ENCODE measurements around the gene POU3F3. TPM values are rescaled to one million over a fixed set of nuclear protein-coding genes. Genes with fewer than 3 reads are reported as not detected.

The POU3F3 gene
- total RNA-seq, 1 experiment from 2014 or later, result not detected

DNA sequence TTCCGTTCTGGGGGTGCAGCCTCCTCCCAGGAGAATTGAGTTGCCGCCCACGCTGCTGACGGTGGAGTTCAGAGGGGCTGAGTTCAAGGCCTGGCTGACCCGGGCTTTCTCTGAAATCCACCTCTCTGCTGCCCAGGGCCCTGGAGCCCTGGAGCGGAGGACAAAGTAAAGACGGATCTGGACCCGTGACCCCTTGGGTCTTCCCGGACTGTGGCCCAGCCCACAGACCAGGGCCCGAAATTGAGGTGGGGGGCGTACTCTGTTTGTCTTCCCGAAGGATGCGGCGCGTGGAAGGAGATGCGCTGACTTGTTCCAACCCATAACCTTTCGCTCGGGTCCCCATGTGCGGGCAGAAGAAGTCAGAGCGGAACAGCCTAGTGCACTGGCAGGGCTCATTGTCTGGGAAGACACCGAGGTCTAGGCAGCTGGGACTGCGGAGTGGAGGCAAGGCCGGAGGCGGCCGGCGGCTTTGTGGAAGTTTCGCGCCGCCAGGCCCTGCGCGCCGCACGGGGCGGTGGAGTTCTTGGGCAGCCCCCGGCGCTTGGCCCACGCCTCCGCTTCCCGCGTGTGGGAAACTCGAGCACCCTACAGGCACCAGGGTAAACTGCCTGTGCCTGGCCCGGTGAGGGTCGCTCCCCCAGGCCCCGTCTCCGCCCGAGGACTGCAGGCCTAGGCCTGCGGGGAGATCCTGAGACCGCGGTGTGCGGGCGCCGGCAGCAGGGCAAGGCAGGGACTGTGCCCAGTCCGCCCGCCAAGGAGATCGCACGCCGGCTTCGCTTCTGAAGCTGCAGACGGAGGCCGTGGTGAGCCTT, 9.8 kb downstream of the POU3F3 start:
- ChIA-PET POLR2A (no interaction called here), CTCF (no interaction called here), RAD21 (ENCODE audit: low non-redundant PET in 1 of 2, low total read pairs in 2 of 2, uncharacterized antibody in 2 of 2, unreplicated experiment in 2 of 2) (no interaction called here)
- Histone ChIP-seq H2AFZ (ENCODE audit: low read depth, low read length, poor library complexity, severe bottlenecking) (no peak overlapping the region), H3K79me2 (ENCODE audit: insufficient read depth, low read length) (no peaks in the 10 kb centered on the region), H3K27me3 (ENCODE audit: insufficient read depth, low read length) (no peaks in the 10 kb centered on the region), H3K36me3 (ENCODE audit: control insufficient read depth in 1 of 2, insufficient read depth in 2 of 2, low read length in 2 of 2) (no peaks in the 10 kb centered on the region), H3K9me2 (ENCODE audit: insufficient read depth) (no peaks in the 10 kb centered on the region), H3K4me2 (ENCODE audit: low read length) (no peak overlapping the region), H3K9ac (ENCODE audit: low read length) (no peak overlapping the region), H3K4me1 (ENCODE audit: control insufficient read depth in 1 of 2, insufficient read depth in 2 of 2, low read length in 2 of 2) (no peaks in the 10 kb centered on the region), H3K27ac (ENCODE audit: low read depth, low read length) (no peak overlapping the region), H4K20me1 (ENCODE audit: insufficient read depth) (no peaks in the 10 kb centered on the region; the same call in 1 of the 2 replicates), H3K4me3 (replicated peaks in 1 of 2; ENCODE audit: low read depth in 1 of 2, low read length in 2 of 2) (no peak overlapping the region), H3K9me3 (ENCODE audit: control insufficient read depth in 1 of 2, insufficient read depth in 1 of 2, low read depth in 1 of 2, low read length in 2 of 2) (no peaks in the 10 kb centered on the region)
- DNase-seq (ENCODE audit: low read depth, low spot score), result no peak
- TF ChIP-seq POLR2A (IDR thresholded peaks at IDR 0.05; ENCODE audit: borderline replicate concordance, extremely low read depth, insufficient read depth, insufficient read length), result no peak
- TF ChIP-seq SRF (IDR thresholded peaks at IDR 0.05; ENCODE audit: low read depth), result no peak
- TF ChIP-seq ZNF274 (IDR thresholded peaks at IDR 0.05; ENCODE audit: low read depth, low read length), result no peak
- TF ChIP-seq, protein P1, sequence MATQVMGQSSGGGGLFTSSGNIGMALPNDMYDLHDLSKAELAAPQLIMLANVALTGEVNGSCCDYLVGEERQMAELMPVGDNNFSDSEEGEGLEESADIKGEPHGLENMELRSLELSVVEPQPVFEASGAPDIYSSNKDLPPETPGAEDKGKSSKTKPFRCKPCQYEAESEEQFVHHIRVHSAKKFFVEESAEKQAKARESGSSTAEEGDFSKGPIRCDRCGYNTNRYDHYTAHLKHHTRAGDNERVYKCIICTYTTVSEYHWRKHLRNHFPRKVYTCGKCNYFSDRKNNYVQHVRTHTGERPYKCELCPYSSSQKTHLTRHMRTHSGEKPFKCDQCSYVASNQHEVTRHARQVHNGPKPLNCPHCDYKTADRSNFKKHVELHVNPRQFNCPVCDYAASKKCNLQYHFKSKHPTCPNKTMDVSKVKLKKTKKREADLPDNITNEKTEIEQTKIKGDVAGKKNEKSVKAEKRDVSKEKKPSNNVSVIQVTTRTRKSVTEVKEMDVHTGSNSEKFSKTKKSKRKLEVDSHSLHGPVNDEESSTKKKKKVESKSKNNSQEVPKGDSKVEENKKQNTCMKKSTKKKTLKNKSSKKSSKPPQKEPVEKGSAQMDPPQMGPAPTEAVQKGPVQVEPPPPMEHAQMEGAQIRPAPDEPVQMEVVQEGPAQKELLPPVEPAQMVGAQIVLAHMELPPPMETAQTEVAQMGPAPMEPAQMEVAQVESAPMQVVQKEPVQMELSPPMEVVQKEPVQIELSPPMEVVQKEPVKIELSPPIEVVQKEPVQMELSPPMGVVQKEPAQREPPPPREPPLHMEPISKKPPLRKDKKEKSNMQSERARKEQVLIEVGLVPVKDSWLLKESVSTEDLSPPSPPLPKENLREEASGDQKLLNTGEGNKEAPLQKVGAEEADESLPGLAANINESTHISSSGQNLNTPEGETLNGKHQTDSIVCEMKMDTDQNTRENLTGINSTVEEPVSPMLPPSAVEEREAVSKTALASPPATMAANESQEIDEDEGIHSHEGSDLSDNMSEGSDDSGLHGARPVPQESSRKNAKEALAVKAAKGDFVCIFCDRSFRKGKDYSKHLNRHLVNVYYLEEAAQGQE (IDR thresholded peaks at IDR 0.05; ENCODE audit: low read depth), result no peak
- TF ChIP-seq, protein P2, sequence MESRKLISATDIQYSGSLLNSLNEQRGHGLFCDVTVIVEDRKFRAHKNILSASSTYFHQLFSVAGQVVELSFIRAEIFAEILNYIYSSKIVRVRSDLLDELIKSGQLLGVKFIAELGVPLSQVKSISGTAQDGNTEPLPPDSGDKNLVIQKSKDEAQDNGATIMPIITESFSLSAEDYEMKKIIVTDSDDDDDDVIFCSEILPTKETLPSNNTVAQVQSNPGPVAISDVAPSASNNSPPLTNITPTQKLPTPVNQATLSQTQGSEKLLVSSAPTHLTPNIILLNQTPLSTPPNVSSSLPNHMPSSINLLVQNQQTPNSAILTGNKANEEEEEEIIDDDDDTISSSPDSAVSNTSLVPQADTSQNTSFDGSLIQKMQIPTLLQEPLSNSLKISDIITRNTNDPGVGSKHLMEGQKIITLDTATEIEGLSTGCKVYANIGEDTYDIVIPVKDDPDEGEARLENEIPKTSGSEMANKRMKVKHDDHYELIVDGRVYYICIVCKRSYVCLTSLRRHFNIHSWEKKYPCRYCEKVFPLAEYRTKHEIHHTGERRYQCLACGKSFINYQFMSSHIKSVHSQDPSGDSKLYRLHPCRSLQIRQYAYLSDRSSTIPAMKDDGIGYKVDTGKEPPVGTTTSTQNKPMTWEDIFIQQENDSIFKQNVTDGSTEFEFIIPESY (IDR thresholded peaks at IDR 0.05; ENCODE audit: extremely low read depth, insufficient replicate concordance, low read length), result no peak
- no peak for TF ChIP-seq EZH2phosphoT487 (IDR thresholded peaks at IDR 0.05; ENCODE audit: borderline replicate concordance)
- TF ChIP-seq POLR2AphosphoS5 (IDR thresholded peaks at IDR 0.05; ENCODE audit: low read depth, low read length), result no peak
- TF ChIP-seq YY1 (IDR thresholded peaks at IDR 0.05; ENCODE audit: extremely low read depth, insufficient replicate concordance, low read depth, low read length), result no peak
- TF ChIP-seq SP1 (IDR thresholded peaks at IDR 0.05; ENCODE audit: low read depth), result no peak
- no peak for TF ChIP-seq RAD21 (IDR thresholded peaks at IDR 0.05; ENCODE audit: low read depth)
- TF ChIP-seq FOSL1 (IDR thresholded peaks at IDR 0.05; ENCODE audit: low read depth), result no peak
- TF ChIP-seq ELF1 (IDR thresholded peaks at IDR 0.05; ENCODE audit: borderline replicate concordance, low read depth), result no peak
- no peak for TF ChIP-seq TCF7L2 (IDR thresholded peaks at IDR 0.05; ENCODE audit: borderline replicate concordance, extremely low read depth, insufficient read depth, insufficient read length)
- no peak for TF ChIP-seq EGR1 (IDR thresholded peaks at IDR 0.05; ENCODE audit: low read depth)
- TF ChIP-seq JUND (IDR thresholded peaks at IDR 0.05), result no peak
- TF ChIP-seq, protein P3, sequence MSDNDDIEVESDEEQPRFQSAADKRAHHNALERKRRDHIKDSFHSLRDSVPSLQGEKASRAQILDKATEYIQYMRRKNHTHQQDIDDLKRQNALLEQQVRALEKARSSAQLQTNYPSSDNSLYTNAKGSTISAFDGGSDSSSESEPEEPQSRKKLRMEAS (IDR thresholded peaks at IDR 0.05), result no peak
- TF ChIP-seq CBX3 (IDR thresholded peaks at IDR 0.05; ENCODE audit: low read depth), result no peak
- no peak for TF ChIP-seq ZFX (IDR thresholded peaks at IDR 0.05)
- no peak for TF ChIP-seq SIN3A (IDR thresholded peaks at IDR 0.05; ENCODE audit: low read depth)
- BruUV-seq (replicated peaks), result no TSS peak
- intact Hi-C loops (cut with micrococcal nuclease), result no loop called here
- no peak for ATAC-seq

Data from HCT116 (cell line).